Body of pancreas (tissue), 4 donors: ENCODE data around the gene SYT8. TPM values are rescaled to one million over a fixed set of nuclear protein-coding genes. Genes with fewer than 3 reads are reported as not detected.

Source experiments
- ATAC-seq: fragments of 150-250 bp; one replicate; pipeline ENCODE4 v1.9.1; 2016
- DNase-seq, 4 donors: peaks; one replicate each; pipeline ENCODE4 v3.0.0-alpha.2; 2019
- H3K27ac ChIP-seq, 4 donors: fragments of 200-600 bp; sonication (generic); 1 replicate in 3 of 4; 2 replicates in 1 of 4; pipeline versions ENCODE4 v1.5.1 to v1.6.1; 2016 to 2019; ENCODE audit warnings: mild to moderate bottlenecking in 1 of 4, mixed read lengths in 1 of 4, moderate library complexity in 1 of 4
- H3K27me3 ChIP-seq, 2 donors: fragments of 200-600 bp; sonication (generic); one replicate each; pipeline ENCODE4 v1.6.0; 2016; ENCODE audit warnings: mild to moderate bottlenecking in 1 of 2
- H3K36me3 ChIP-seq, 2 donors: fragments of 200-600 bp; sonication (generic); replicated peaks in 1 of 2; 2 replicates each; pipeline ENCODE4 v1.5.1; 2016; ENCODE audit warnings: low read depth in 2 of 2; ENCODE audit not compliant: insufficient read depth in 1 of 2
- H3K4me1 ChIP-seq: fragments of 200-600 bp; sonication (generic); one replicate; pipeline ENCODE4 v1.6.0; 2016
- H3K4me3 ChIP-seq, 2 donors: fragments of 200-600 bp; sonication (generic); 1 replicate in 1 of 2; 2 replicates in 1 of 2; pipeline ENCODE4 v1.5.1; 2016 to 2019
- H3K9me3 ChIP-seq, 3 donors: fragments of 200-600 bp; sonication (generic); 1 replicate in 2 of 3; 2 replicates in 1 of 3; pipeline ENCODE4 v1.5.1; 2016
- CTCF ChIP-seq, 7 experiments: fragments of 450-650 bp in 4 of 7; fragments of 200-600 bp in 3 of 7; sonication (generic) in 3 of 7; IDR thresholded peaks; one replicate each; pipeline ENCODE4 v1.5.1; 2016 to 2019; ENCODE audit warnings: antibody characterized with exemption in 7 of 7
- POLR2A ChIP-seq, 3 donors: fragments of 450-650 bp; IDR thresholded peaks; one replicate each; pipeline ENCODE4 v1.6.1; 2016; ENCODE audit warnings: antibody characterized with exemption in 3 of 3, mild to moderate bottlenecking in 2 of 3
- WGBS, 2 donors: methylation state at CpG; one replicate each; pipeline ENCODE4 v1.1.5; 2017; 5-methylcytosine and 5-hydroxymethylcytosine counted together
- intact Hi-C: fragments of 100-400 bp; cut with DNase I; formaldehyde crosslinking; loops from one replicate; pipeline ENCODE4 v1.15.1; 2023
- total RNA-seq, 2 donors: library from RNA; depleted of rRNA; stranded (reverse); fragments of >200 nt; gene quantifications; one replicate each; pipeline ENCODE4 v1.1.0, GENCODE V29; 2016

The SYT8 gene
- total RNA-seq, 2 donors from 2014 or later, result 6.0 to 32.6 TPM

GRCh38 chr11:1829039-1829820, 5.6 kb upstream of the SYT8 start:
- Histone ChIP-seq H3K9me3 (no peaks in the 10 kb centered on the region), H3K27ac (no peak overlapping the region), H3K4me1 (peaks cover 85% of the 10 kb centered on the region), H3K36me3 (no peaks in the 10 kb centered on the region), H3K27me3 (no peaks in the 10 kb centered on the region), H3K4me3 (no peak overlapping the region)
- ATAC-seq, result no peak
- TF ChIP-seq POLR2A (IDR thresholded peaks at IDR 0.05) (no peak), CTCF (IDR thresholded peaks at IDR 0.05) (no peak)
- intact Hi-C loops, result loop anchor here (5.0 kb wide), 1 partner anchor 48 kb away; no protein-coding TSS in a partner anchor
- 79 to 95% methylated on average over 8 to 11 of the region's 11 CpGs for WGBS, 2 donors
- peak in 1 of 4 donors; percentile 19 for DNase-seq

GRCh38 chr11:1830004-1830321, 4.8 kb upstream of the SYT8 start:
- ATAC-seq, result no peak
- Histone ChIP-seq H3K27ac (peak overlapping the region; percentile 56 to 98 (median 94)), H3K4me1 (peaks cover 85% of the 10 kb centered on the region), H3K27me3 (no peaks in the 10 kb centered on the region), H3K36me3 (no peaks in the 10 kb centered on the region), H3K9me3 (no peaks in the 10 kb centered on the region), H3K4me3 (no peak overlapping the region)
- WGBS, 2 donors, result 47 to 50% methylated on average over 6 of the region's 6 CpGs
- TF ChIP-seq CTCF (IDR thresholded peaks at IDR 0.05) (no peak), POLR2A (IDR thresholded peaks at IDR 0.05) (no peak)
- intact Hi-C loops, result no loop called here
- DNase-seq, result no peak

- WGBS, 2 donors, result 11 to 28% methylated on average over 13 to 32 of the region's 33 CpGs
- peak overlapping the region; percentile 56 to 98 (median 94) for H3K27ac ChIP-seq
Measured at GRCh38 chr11:1830322-1831223, 4.2 kb upstream of the SYT8 start.

More at GRCh38 chr11:1830322-1831223, 4.2 kb upstream of the SYT8 start:
- no peak overlapping the region for H3K4me3 ChIP-seq
- peak in 2 of 3 donors; percentile 76 to 79 for TF ChIP-seq POLR2A (IDR thresholded peaks at IDR 0.05)
- no peak for TF ChIP-seq CTCF (IDR thresholded peaks at IDR 0.05)
- intact Hi-C loops, result no loop called here
- H3K27me3 ChIP-seq, result no peaks in the 10 kb centered on the region
- H3K9me3 ChIP-seq, result no peaks in the 10 kb centered on the region
- peak; percentile 65 for ATAC-seq
- H3K4me1 ChIP-seq, result peaks cover 85% of the 10 kb centered on the region
- peak; percentile 90 to 95 (median 94) for DNase-seq
- H3K36me3 ChIP-seq, result no peaks in the 10 kb centered on the region
